Stromal cell of bone marrow (primary cell): ENCODE data around the gene FAXDC2.
"Not testable (repeated sequence)": the region's sequence is repeated elsewhere in the genome, so short reads cannot be mapped to it uniquely, and the experiment has no call there.

ENCODE experiments used
- DNase-seq: peaks from one replicate; pipeline ENCODE4 v3.0.0-alpha.2; 2012; ENCODE audit warnings: low read depth

FAXDC2 gene

GRCh38 chr5:154830219-154830595, 20.2 kb downstream of the FAXDC2 start:
- no peak for DNase-seq

- no peak for DNase-seq
Measured at GRCh38 chr5:154829589-154830218, 20.7 kb downstream of the FAXDC2 start.

- DNase-seq = no peak
Measured at GRCh38 chr5:154829181-154829588, 21.2 kb downstream of the FAXDC2 start.

- DNase-seq = no peak
Measured at GRCh38 chr5:154824070-154824469, 26.3 kb downstream of the FAXDC2 start.

GRCh38 chr5:154823605-154824004, 26.8 kb downstream of the FAXDC2 start:
- DNase-seq = no peak

DNA sequence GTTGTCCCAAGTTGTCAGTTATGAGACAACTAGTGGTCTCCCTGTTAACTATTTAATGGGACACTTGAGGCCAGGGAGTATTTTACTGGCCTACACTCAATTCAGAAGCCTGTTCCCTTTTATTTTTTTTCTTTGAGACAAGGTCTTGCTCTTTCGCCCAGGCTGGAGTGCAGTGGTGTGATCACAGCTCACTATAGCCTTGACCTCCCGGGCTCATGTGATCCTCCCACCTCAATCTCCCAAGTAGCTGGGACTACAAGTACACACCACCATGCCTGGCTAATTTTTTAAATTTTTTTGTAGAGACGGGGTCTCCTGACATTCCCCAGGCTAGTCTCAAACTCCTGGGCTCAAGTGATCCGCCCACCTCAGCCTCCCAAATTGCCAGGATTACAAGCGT, 27.5 kb downstream of the FAXDC2 start:
- not testable (repeated sequence) for DNase-seq

GRCh38 chr5:154820383-154820782, 30.0 kb downstream of the FAXDC2 start:
- DNase-seq = no peak

DNA sequence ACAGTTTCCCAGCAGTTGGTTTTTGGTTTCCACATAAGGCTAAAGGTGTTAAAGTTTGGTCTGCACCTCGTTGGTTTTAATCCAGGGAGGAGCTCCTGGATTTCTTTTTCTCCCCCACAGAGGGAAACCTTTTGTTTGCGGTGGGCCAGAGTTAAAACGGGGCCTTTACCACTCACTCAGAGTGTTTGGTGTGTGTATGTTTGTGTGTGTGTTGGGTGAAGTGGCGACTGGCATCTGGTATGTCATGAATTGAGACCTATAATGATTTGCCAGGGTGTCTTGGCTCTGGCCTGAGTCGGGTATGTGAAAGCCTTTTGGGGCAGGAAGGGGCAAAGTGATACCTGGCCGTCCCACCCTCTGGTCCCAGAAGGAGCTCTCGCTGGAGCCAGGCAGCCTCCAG, 30.9 kb downstream of the FAXDC2 start:
- no peak for DNase-seq

DNA sequence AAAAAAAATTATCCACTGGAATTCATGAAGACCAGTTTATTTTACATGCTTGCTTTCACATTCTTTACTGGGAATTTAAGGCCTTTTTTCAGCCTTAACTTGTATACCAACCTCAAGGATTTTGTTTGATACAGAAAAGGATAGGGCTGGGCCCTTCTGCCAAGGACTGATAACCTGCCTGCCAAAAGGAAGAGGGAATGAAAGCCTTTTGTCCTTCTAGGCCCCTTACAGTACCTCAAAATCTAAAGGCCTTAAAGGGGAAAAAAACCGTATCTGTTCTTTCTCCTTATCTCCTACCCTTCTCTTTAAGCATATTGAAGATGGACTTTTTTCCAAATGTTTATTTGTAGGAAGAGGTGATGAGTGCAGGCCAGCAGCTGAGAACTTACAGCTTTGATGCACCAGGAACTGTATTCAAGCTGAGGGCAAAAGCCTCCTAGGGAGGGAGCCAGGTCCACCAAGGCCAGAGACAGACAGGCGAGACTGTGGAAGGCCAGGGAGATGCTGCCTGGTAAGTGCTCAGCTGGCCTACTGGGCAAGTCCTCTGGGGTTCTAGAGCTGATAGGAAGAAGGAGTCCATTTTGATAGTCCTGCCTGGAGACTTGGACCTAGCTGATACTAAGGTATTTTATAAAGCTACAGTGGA, 31.8 kb downstream of the FAXDC2 start:
- DNase-seq = no peak

- no peak for DNase-seq
Measured at GRCh38 chr5:154817815-154818214, 32.6 kb downstream of the FAXDC2 start.

DNA sequence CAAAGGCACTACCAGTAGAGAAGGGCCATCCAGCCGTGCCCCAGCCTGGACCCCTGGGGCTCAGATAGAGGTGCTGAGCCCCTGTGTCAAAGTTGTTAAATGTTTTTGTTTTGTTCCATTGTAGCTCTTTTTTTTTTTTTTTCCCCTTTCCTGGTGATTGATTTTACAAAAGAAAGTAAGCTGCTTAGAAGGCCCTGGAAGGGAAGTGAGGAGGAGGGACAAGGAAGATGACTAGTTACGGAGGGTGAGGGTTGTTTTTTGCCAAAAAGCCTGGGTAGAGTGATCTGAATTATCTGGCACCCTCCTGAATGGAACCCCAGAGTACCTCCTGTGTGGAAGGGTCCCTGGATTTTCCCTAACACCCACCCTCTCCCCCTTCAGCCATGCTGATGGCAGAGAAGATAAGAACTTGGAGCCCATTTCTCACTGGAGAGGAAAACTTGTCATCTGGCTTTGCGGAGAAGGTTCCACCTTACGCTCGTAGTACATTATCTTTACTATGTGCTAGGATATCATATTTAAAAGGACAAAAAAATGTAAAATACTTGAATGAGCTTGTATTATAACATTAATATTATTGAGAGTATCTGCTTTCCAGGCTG, 33.4 kb downstream of the FAXDC2 start:
- no peak for DNase-seq

GRCh38 chr5:154815684-154816247, 34.6 kb downstream of the FAXDC2 start:
- DNase-seq = no peak

GRCh38 chr5:154815025-154815424, 35.4 kb downstream of the FAXDC2 start:
- no peak for DNase-seq

DNA sequence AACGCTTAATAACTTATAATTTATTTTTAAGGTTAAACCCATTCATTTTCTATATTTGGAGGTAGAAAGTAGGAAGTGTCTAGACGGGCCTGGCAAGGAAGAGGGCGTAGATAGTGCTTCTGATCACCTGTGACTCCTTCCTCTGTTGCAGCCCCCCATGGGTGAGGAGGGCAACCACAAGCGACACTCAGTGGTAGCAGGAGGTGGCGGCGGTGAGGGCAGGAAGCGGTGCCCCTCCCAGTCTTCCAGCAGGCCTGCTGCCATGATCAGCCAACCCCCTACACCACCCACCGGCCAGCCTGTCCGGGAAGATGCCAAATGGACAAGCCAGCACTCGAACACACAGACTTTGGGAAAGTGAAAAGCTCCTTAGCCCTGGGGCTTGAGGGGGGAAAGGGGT, 36.7 kb downstream of the FAXDC2 start:
- no peak for DNase-seq

- no peak for DNase-seq
Measured at GRCh38 chr5:154813158-154813557, 37.2 kb downstream of the FAXDC2 start.

- DNase-seq = peak; percentile 50
Measured at GRCh38 chr5:154811653-154812465, 38.5 kb downstream of the FAXDC2 start.

DNA sequence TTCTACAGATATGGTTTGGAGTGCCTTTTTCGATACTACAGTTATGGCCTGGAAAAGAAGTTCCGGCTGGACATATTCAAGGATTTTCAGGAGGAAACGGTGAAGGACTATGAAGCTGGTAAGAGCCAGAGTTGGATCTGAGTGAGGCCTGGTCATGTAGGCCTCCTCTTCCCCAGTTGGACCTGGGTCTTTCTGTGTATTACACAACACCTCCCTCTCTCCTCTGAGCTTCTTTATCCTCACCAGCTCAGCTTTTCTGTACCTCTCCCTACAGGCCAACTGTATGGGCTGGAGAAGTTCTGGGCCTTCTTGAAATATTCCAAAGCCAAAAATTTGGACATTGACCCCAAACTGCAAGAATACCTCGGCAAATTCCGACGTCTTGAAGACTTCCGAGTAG, 39.2 kb downstream of the FAXDC2 start:
- DNase-seq = no peak

GRCh38 chr5:154806176-154806575, 44.2 kb downstream of the FAXDC2 start:
- no peak for DNase-seq

DNA sequence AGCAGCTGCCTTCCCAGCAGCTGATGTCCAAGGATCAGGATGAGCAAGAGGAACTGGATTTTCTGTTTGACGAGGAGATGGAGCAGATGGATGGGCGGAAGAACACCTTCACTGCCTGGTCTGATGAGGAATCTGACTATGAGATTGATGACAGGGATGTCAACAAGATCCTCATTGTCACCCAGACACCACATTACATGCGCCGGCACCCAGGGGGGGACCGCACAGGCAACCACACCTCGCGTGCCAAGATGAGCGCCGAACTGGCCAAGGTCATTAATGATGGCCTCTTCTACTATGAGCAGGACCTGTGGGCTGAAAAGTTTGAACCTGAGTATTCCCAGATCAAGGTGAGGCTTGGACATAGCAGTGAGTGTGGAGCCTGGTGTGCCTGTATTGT, 48.4 kb downstream of the FAXDC2 start:
- no peak for DNase-seq

GRCh38 chr5:154801083-154801482, 49.3 kb downstream of the FAXDC2 start:
- DNase-seq = no peak

DNA sequence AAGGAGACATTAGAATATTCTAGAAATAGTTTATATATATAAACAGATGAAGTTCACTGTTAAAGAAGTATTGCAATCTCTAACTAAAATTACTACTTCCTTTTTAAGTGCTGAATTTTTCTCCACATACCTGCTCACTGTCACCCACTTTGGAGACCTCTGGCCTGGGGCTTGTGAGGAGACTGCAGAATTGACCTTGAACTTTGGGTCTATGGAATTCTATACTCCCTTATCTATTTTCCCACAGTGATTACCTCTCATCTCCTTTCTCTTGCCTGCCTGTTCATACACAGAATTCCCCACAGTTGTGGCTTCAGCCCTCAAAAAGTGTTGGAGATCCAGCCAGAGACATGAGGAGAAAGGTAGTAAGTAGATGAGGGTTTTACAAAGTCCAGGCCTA, 49.8 kb downstream of the FAXDC2 start:
- DNase-seq = no peak

DNA sequence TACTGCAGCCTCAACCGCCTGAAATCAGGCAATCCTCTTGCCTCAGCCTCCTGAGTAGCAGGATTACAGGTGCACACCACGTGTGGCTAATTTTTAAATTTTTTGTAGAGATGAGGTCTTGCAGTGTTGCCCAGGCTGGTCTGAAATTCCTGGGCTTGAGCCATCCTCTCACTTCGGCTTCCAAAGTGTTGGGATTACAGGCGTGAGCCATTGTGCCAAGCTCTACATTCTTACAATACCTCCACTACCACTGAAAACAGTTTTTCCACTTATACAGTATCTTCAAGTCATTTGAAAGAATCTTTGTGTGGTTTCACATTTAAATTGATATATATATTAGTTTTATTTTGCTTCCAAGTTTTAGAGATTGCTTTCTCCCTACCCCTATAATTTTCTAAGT, 52.6 kb downstream of the FAXDC2 start:
- no peak for DNase-seq

- peak; percentile 56 for DNase-seq
Measured at GRCh38 chr5:154795235-154795596, 55.2 kb downstream of the FAXDC2 start.
